OCI-M2 (cell line): Measurements from ENCODE around the gene FLT3.
"Not testable (repeated sequence)": the region's sequence is repeated elsewhere in the genome, so short reads cannot be mapped to it uniquely, and the experiment has no call there.

Experiments used
- DNase-seq: peaks from one replicate; lab custom pipeline; 2025; ENCODE audit not compliant: unreplicated experiment; lab: John Stamatoyannopoulos, UW

FLT3 gene

GRCh38 chr13:28005016-28005415, 95.4 kb downstream of the FLT3 start:
- not testable (repeated sequence) for DNase-seq

- no peak for DNase-seq
Measured at GRCh38 chr13:28002886-28003698, 97.3 kb downstream of the FLT3 start.

GRCh38 chr13:28001837-28002473, 98.4 kb downstream of the FLT3 start:
- DNase-seq, result no peak

GRCh38 chr13:28001049-28001448, 99.3 kb downstream of the FLT3 start:
- no peak for DNase-seq

- no peak for DNase-seq
Measured at GRCh38 chr13:28000567-28000966, 99.8 kb downstream of the FLT3 start.

GRCh38 chr13:27997904-27998522, 102.4 kb downstream of the FLT3 start:
- no peak for DNase-seq

GRCh38 chr13:27991881-27992280, 108.5 kb downstream of the FLT3 start:
- DNase-seq, result no peak

- DNase-seq, result no peak
Measured at GRCh38 chr13:27988520-27988919, 111.9 kb downstream of the FLT3 start, which contains the start of gene URAD. Gene URAD (minus strand): TSS chr13:27988693. CDS start chr13:27988637, 56 bp downstream.

GRCh38 chr13:27985600-27985999, 114.8 kb downstream of the FLT3 start:
- DNase-seq, result no peak

GRCh38 chr13:27982361-27982760, 118.0 kb downstream of the FLT3 start:
- no peak for DNase-seq

GRCh38 chr13:27981006-27981708, 119.2 kb downstream of the FLT3 start:
- DNase-seq, result no peak

- DNase-seq, result no peak
Measured at GRCh38 chr13:27980280-27980998, 119.9 kb downstream of the FLT3 start.

GRCh38 chr13:27979765-27980279, 120.6 kb downstream of the FLT3 start:
- no peak for DNase-seq

GRCh38 chr13:27979001-27979643, 121.3 kb downstream of the FLT3 start:
- no peak for DNase-seq

- no peak for DNase-seq
Measured at GRCh38 chr13:27978301-27978968, 121.9 kb downstream of the FLT3 start.

GRCh38 chr13:27977476-27978300, 122.7 kb downstream of the FLT3 start:
- no peak for DNase-seq

GRCh38 chr13:27976362-27977091, 123.8 kb downstream of the FLT3 start:
- no peak for DNase-seq
